ENCODE measurements around the gene ZNF552.
"Not testable (repeated sequence)": the region's sequence is repeated elsewhere in the genome, so short reads cannot be mapped to it uniquely, and the experiment has no call there.

DNA sequence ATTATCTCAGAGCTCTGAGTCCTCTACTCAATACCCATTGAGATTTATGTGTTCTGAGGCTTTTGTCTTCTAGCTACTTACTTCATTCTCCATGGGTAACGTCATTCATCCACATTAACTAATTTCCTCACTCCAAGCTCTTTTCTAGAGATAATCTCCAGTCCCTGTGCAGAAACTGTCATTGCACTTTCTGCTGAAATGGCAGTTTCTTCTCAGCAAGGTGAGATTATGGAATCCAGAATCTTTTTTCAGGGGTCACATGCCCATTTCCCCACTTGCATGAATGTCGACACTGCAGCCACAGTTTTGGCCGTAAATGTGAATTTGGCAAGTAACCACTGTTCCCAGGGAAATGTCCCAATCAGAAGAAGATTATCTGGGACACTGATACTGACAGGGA, 47.6 kb upstream of the ZNF552 start:
- TF ChIP-seq, protein P1, sequence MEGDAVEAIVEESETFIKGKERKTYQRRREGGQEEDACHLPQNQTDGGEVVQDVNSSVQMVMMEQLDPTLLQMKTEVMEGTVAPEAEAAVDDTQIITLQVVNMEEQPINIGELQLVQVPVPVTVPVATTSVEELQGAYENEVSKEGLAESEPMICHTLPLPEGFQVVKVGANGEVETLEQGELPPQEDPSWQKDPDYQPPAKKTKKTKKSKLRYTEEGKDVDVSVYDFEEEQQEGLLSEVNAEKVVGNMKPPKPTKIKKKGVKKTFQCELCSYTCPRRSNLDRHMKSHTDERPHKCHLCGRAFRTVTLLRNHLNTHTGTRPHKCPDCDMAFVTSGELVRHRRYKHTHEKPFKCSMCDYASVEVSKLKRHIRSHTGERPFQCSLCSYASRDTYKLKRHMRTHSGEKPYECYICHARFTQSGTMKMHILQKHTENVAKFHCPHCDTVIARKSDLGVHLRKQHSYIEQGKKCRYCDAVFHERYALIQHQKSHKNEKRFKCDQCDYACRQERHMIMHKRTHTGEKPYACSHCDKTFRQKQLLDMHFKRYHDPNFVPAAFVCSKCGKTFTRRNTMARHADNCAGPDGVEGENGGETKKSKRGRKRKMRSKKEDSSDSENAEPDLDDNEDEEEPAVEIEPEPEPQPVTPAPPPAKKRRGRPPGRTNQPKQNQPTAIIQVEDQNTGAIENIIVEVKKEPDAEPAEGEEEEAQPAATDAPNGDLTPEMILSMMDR (conservative IDR thresholded peaks at IDR 0.05; ENCODE audit: low read depth, low read length) = not testable (repeated sequence)
- not testable (repeated sequence) for TF ChIP-seq POLR2A (IDR thresholded peaks at IDR 0.05; ENCODE audit: low read depth, low read length); MXI1 (IDR thresholded peaks at IDR 0.05; ENCODE audit: borderline replicate concordance, low read depth, low read length); CHD1 (IDR thresholded peaks at IDR 0.05; ENCODE audit: low read depth, low read length); CEBPB (IDR thresholded peaks at IDR 0.05; ENCODE audit: low read depth, low read length); RFX5 (IDR thresholded peaks at IDR 0.05; ENCODE audit: low read depth, low read length); RAD21 (IDR thresholded peaks at IDR 0.05; ENCODE audit: low read length); FOS (IDR thresholded peaks at IDR 0.05; ENCODE audit: low read depth, low read length); SMC3 (IDR thresholded peaks at IDR 0.05; ENCODE audit: low read depth, low read length); NFE2L2 (IDR thresholded peaks at IDR 0.05; ENCODE audit: low read depth, low read length); BHLHE40 (IDR thresholded peaks at IDR 0.05; ENCODE audit: low read depth, low read length)
- TF ChIP-seq, protein P2, sequence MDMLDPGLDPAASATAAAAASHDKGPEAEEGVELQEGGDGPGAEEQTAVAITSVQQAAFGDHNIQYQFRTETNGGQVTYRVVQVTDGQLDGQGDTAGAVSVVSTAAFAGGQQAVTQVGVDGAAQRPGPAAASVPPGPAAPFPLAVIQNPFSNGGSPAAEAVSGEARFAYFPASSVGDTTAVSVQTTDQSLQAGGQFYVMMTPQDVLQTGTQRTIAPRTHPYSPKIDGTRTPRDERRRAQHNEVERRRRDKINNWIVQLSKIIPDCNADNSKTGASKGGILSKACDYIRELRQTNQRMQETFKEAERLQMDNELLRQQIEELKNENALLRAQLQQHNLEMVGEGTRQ (IDR thresholded peaks at IDR 0.05; ENCODE audit: low read depth, low read length) = not testable (repeated sequence)
- TF ChIP-seq, protein P3, sequence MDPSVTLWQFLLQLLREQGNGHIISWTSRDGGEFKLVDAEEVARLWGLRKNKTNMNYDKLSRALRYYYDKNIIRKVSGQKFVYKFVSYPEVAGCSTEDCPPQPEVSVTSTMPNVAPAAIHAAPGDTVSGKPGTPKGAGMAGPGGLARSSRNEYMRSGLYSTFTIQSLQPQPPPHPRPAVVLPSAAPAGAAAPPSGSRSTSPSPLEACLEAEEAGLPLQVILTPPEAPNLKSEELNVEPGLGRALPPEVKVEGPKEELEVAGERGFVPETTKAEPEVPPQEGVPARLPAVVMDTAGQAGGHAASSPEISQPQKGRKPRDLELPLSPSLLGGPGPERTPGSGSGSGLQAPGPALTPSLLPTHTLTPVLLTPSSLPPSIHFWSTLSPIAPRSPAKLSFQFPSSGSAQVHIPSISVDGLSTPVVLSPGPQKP (IDR thresholded peaks at IDR 0.05; ENCODE audit: borderline replicate concordance, low read depth, low read length) = not testable (repeated sequence)
- TF ChIP-seq MAFK (IDR thresholded peaks at IDR 0.05; ENCODE audit: low read depth, low read length) = peak; percentile 65

Data from IMR-90 (cell line).